HUES6 (cell line): Measurements from ENCODE around the gene VPS16.

ENCODE experiments used
- H3K27ac ChIP-seq: 2 replicates; pipeline ENCODE4 v1.7.0; 2013; ENCODE audit warnings: low read depth, mild to moderate bottlenecking, low read length, inconsistent platforms
- H3K27me3 ChIP-seq: 2 replicates; pipeline ENCODE4 v1.6.1; 2013; ENCODE audit warnings: low read length; ENCODE audit not compliant: control insufficient read depth, insufficient read depth
- H3K36me3 ChIP-seq: 2 replicates; pipeline ENCODE4 v1.6.1; 2013; ENCODE audit warnings: low read length; ENCODE audit not compliant: control insufficient read depth, insufficient read depth
- H3K4me1 ChIP-seq: 2 replicates; pipeline ENCODE4 v1.6.1; 2013; ENCODE audit warnings: low read length; ENCODE audit not compliant: control insufficient read depth, insufficient read depth
- H3K4me3 ChIP-seq: 2 replicates; pipeline ENCODE4 v1.5.1; 2013; ENCODE audit warnings: low read depth, low read length
- H3K9ac ChIP-seq: one replicate; pipeline ENCODE4 v1.6.1; 2013; ENCODE audit warnings: mild to moderate bottlenecking, low read length
- H3K9me3 ChIP-seq: 2 replicates; pipeline ENCODE4 v1.6.1; 2013; ENCODE audit warnings: low read depth, low read length; ENCODE audit not compliant: control insufficient read depth, insufficient read depth

The VPS16 gene

GRCh38 chr20:2809690-2810089 is 30.9 kb upstream of the VPS16 start:
- peaks cover 6% of the 10 kb centered on the region for H3K9me3 ChIP-seq
- peaks cover 19% of the 10 kb centered on the region for H3K4me1 ChIP-seq
- H3K27me3 ChIP-seq = peaks cover 33% of the 10 kb centered on the region
- H3K36me3 ChIP-seq = no peaks in the 10 kb centered on the region
- no peak overlapping the region for H3K4me3 ChIP-seq
- H3K9ac ChIP-seq = no peak overlapping the region
- H3K27ac ChIP-seq = no peak overlapping the region

GRCh38 chr20:2812189-2812588 is 28.4 kb upstream of the VPS16 start:
- H3K4me1 ChIP-seq = peaks cover 5% of the 10 kb centered on the region; the same call in 1 of the 2 replicates
- H3K27me3 ChIP-seq = peaks cover 10% of the 10 kb centered on the region
- peaks cover 6% of the 10 kb centered on the region for H3K9me3 ChIP-seq
- H3K36me3 ChIP-seq = no peaks in the 10 kb centered on the region
- no peak overlapping the region for H3K27ac ChIP-seq
- H3K4me3 ChIP-seq = no peak overlapping the region
- H3K9ac ChIP-seq = no peak overlapping the region

GRCh38 chr20:2814076-2814475 is 26.5 kb upstream of the VPS16 start:
- Histone ChIP-seq H3K4me3 (no peak overlapping the region), H3K27ac (no peak overlapping the region), H3K9me3 (peaks cover 6% of the 10 kb centered on the region), H3K4me1 (peaks cover 5% of the 10 kb centered on the region; the same call in 1 of the 2 replicates), H3K36me3 (no peaks in the 10 kb centered on the region), H3K27me3 (peaks cover 13% of the 10 kb centered on the region), H3K9ac (no peak overlapping the region)

- H3K9me3 ChIP-seq = peaks cover 6% of the 10 kb centered on the region
- no peaks in the 10 kb centered on the region for H3K36me3 ChIP-seq
- peaks cover 5% of the 10 kb centered on the region; the same call in 1 of the 2 replicates for H3K4me1 ChIP-seq
- no peak within 1 kb of the TSS for H3K4me3 ChIP-seq
- peaks cover 19% of the 10 kb centered on the region for H3K27me3 ChIP-seq
- no peak within 1 kb of the TSS for H3K9ac ChIP-seq
- H3K27ac ChIP-seq = no peak within 1 kb of the TSS
These were observed 25.9 kb upstream of the VPS16 start, which contains the start of gene C20orf141 for GRCh38 chr20:2814587-2815051. Gene C20orf141 (plus strand): TSS chr20:2814987. CDS start chr20:2815185, 198 bp downstream.

GRCh38 chr20:2815242-2815900 is 25.2 kb upstream of the VPS16 start:
- Histone ChIP-seq H3K27ac (no peak overlapping the region), H3K4me1 (peaks cover 12% of the 10 kb centered on the region), H3K9me3 (peaks cover 6% of the 10 kb centered on the region), H3K27me3 (peaks cover 26% of the 10 kb centered on the region), H3K9ac (no peak overlapping the region), H3K36me3 (no peaks in the 10 kb centered on the region), H3K4me3 (no peak overlapping the region)

GRCh38 chr20:2816030-2816582 is 24.4 kb upstream of the VPS16 start, which contains the start of gene TMEM239:
Gene TMEM239 (plus strand): TSS chr20:2816364. CDS start chr20:2816555, 191 bp downstream.
- Histone ChIP-seq H3K27ac (no peak within 1 kb of the TSS), H3K9ac (no peak within 1 kb of the TSS), H3K4me3 (no peak within 1 kb of the TSS), H3K27me3 (peaks cover 33% of the 10 kb centered on the region), H3K4me1 (peaks cover 20% of the 10 kb centered on the region), H3K9me3 (peaks cover 6% of the 10 kb centered on the region), H3K36me3 (no peaks in the 10 kb centered on the region)

- H3K9me3 ChIP-seq = peaks cover 6% of the 10 kb centered on the region
- H3K27ac ChIP-seq = no peak overlapping the region
- H3K27me3 ChIP-seq = peaks cover 40% of the 10 kb centered on the region
- peaks cover 21% of the 10 kb centered on the region for H3K4me1 ChIP-seq
- H3K9ac ChIP-seq = no peak overlapping the region
- H3K36me3 ChIP-seq = no peaks in the 10 kb centered on the region
- H3K4me3 ChIP-seq = no peak overlapping the region
These were observed 23.8 kb upstream of the VPS16 start for GRCh38 chr20:2816583-2817340.

GRCh38 chr20:2817341-2817726 is 23.2 kb upstream of the VPS16 start:
- no peak overlapping the region for H3K4me3 ChIP-seq
- no peak overlapping the region for H3K27ac ChIP-seq
- peaks cover 2% of the 10 kb centered on the region for H3K9me3 ChIP-seq
- no peaks in the 10 kb centered on the region for H3K36me3 ChIP-seq
- H3K4me1 ChIP-seq = peaks cover 21% of the 10 kb centered on the region
- H3K9ac ChIP-seq = no peak overlapping the region
- H3K27me3 ChIP-seq = peaks cover 46% of the 10 kb centered on the region

GRCh38 chr20:2817891-2818595 is 22.5 kb upstream of the VPS16 start:
- Histone ChIP-seq H3K4me1 (peaks cover 21% of the 10 kb centered on the region), H3K9ac (no peak overlapping the region), H3K9me3 (no peaks in the 10 kb centered on the region), H3K27me3 (peaks cover 47% of the 10 kb centered on the region), H3K27ac (no peak overlapping the region), H3K36me3 (no peaks in the 10 kb centered on the region), H3K4me3 (no peak overlapping the region)

- no peaks in the 10 kb centered on the region for H3K36me3 ChIP-seq
- H3K9me3 ChIP-seq = no peaks in the 10 kb centered on the region
- no peak overlapping the region for H3K9ac ChIP-seq
- peaks cover 15% of the 10 kb centered on the region for H3K4me1 ChIP-seq
- H3K27me3 ChIP-seq = peaks cover 47% of the 10 kb centered on the region
- no peak overlapping the region for H3K27ac ChIP-seq
- H3K4me3 ChIP-seq = peak overlapping the region; percentile 29
These were observed 20.3 kb upstream of the VPS16 start for GRCh38 chr20:2820084-2820895.
